Activated B cell treated with CpG ODN at 0.5 μM for 24 hours (primary cell): Measurements from ENCODE around the gene PFDN6. TPM values are rescaled to one million over a fixed set of nuclear protein-coding genes. Genes with fewer than 3 reads are reported as not detected.

Experiments
- ATAC-seq: fragments of 200-7000 bp; cut with Tn5 transposase; one replicate; pipeline ENCODE4 v1.10.0; 2021; ENCODE audit warnings: low read depth, mild to moderate bottlenecking, moderate library complexity
- CTCF ChIA-PET: fragments of 350-600 bp; sonication (Branson Sonifier 250); formaldehyde crosslinking; loops from one replicate; lab custom pipeline; 2021; ENCODE audit warnings: antibody characterized with exemption; lab: Charles Lee
- POLR2A ChIA-PET: fragments of 350-600 bp; sonication (Branson Sonifier 250); formaldehyde crosslinking; loops from one replicate; lab custom pipeline; 2021; ENCODE audit warnings: antibody characterized with exemption; lab: Charles Lee
- DNase-seq: peaks from one replicate; pipeline ENCODE4 v3.0.0; 2022
- H3K27ac Mint-ChIP-seq: one replicate; pipeline ENCODE4 v1.8.0; 2020; ENCODE audit warnings: mixed read lengths
- H3K27me3 Mint-ChIP-seq: one replicate; pipeline ENCODE4 v1.8.0; 2021; ENCODE audit warnings: mixed read lengths
- H3K36me3 Mint-ChIP-seq: one replicate; pipeline ENCODE4 v1.8.0; 2021; ENCODE audit warnings: low read depth, mixed read lengths
- H3K4me1 Mint-ChIP-seq: one replicate; pipeline ENCODE4 v1.8.0; 2021; ENCODE audit warnings: mixed read lengths
- H3K4me3 Mint-ChIP-seq: one replicate; pipeline ENCODE4 v1.8.0; 2020; ENCODE audit warnings: mild to moderate bottlenecking, mixed read lengths
- H3K9me3 Mint-ChIP-seq: one replicate; pipeline ENCODE4 v1.8.0; 2020; ENCODE audit warnings: mixed read lengths
- CTCF ChIP-seq: fragments of 200-600 bp; IDR thresholded peaks from one replicate; pipeline ENCODE4 v1.8.0; 2022; ENCODE audit warnings: antibody characterized with exemption, mild to moderate bottlenecking
- intact Hi-C: fragments of 100-400 bp; cut with micrococcal nuclease; formaldehyde crosslinking; loops from one replicate; pipeline ENCODE4 v1.15.1; 2024
- total RNA-seq: library from RNA; stranded (reverse); gene quantifications from 2 replicates; pipeline ENCODE4 v1.2.3, GENCODE V29; 2022

The PFDN6 gene
- total RNA-seq, 1 donor from 2014 or later = 82.8 TPM

- Mint-ChIP-seq H3K9me3 (no peaks in the 10 kb centered on the region), H3K36me3 (peaks cover 62% of the 10 kb centered on the region), H3K4me3 (peak within 1 kb of the TSS; percentile 99), H3K4me1 (peaks cover 69% of the 10 kb centered on the region), H3K27me3 (no peaks in the 10 kb centered on the region), H3K27ac (peak within 1 kb of the TSS; percentile 97)
- POLR2A ChIA-PET = interaction anchor here (0.6 to 6.0 kb wide), 21 partner anchors 7 to 460 kb away, joined by 3 to 80 read pairs (median 4); partner anchors contain the start of genes B3GALT4, HLA-DPA1, PFDN6 and PSMB9
- CTCF ChIA-PET = interaction anchor here (1.2 to 2.8 kb wide), 4 partner anchors 13 to 37 kb away, joined by 4 to 17 read pairs (median 10); partner anchors contain the start of genes B3GALT4 and RGL2
- intact Hi-C loops = loop anchor here (1.0 to 5.0 kb wide), 10 partner anchors 9 to 372 kb away; partner anchors contain the start of genes B3GALT4, CUTA, HLA-DMB and KIFC1
- no peak for TF ChIP-seq CTCF
- peak; percentile 78 for DNase-seq
- ATAC-seq = peak; percentile 56
Observed at GRCh38 chr6:33313709-33314514, 24.5 kb downstream of the PFDN6 start, which contains the start of gene TAPBP. Gene TAPBP, minus strand, starts transcription at chr6:33314078. Its CDS starts 37 bp downstream, at chr6:33314041.

GRCh38 chr6:33314515-33314942 lies 25.1 kb downstream of the PFDN6 start:
- Mint-ChIP-seq H3K27me3 (no peaks in the 10 kb centered on the region), H3K27ac (peak overlapping the region; percentile 97), H3K9me3 (no peaks in the 10 kb centered on the region), H3K4me1 (peaks cover 73% of the 10 kb centered on the region), H3K4me3 (peak overlapping the region; percentile 99), H3K36me3 (peaks cover 65% of the 10 kb centered on the region)
- peak; percentile 52 for DNase-seq
- intact Hi-C loops = loop anchor here (1.0 to 5.0 kb wide), 9 partner anchors 9 to 372 kb away; partner anchors contain the start of genes CUTA, HLA-DMB, KIFC1 and VPS52
- peak; percentile 38 for ATAC-seq
- CTCF ChIA-PET = no interaction called here
- no peak for TF ChIP-seq CTCF
- POLR2A ChIA-PET = interaction anchor here (0.6 to 6.0 kb wide), 6 partner anchors 12 to 37 kb away, joined by 3 to 80 read pairs (median 28); partner anchors contain the start of genes B3GALT4, PFDN6, RGL2 and WDR46

DNA sequence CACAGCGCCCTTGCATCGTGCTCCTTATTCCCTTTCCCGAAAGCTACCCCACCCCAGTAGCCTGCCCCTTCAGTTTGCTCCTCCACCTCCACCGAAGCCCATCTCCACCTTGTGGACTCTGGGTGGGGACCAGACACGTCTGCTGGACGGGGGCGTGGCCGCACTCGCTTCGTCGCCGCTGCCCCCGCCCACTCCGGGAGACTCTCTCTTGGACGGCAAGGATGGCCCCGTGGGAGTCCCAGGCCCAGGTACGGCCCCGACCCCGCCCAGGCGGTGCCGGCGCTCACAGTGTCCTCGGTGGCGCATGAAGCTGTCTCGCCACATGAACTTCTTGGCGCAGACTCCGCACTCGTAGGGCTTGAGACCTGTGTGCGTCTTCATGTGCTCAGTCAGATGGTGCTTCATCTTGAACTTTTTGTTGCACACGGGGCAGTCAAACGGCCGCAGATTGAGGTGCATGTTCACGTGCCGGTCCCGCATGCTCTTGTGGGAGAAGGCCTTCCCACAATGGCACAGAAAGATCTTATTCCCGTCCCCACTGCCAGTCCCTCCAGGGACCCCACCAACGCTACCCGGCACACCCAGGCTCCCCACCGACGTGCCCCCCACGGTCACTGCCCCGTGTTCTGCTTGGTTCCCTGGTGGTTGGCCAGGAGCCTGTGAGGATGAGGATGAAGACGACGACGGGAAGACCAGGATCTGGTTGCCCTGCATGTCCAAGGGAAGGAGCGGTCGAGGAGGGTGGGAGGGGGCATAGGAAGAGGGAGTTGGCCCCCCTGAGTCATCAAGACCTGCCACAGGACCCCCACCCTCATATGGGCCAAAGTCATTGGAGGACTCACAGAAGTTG lies 25.8 kb downstream of the PFDN6 start:
- H3K27me3 Mint-ChIP-seq = no peaks in the 10 kb centered on the region
- CTCF ChIA-PET = no interaction called here
- H3K9me3 Mint-ChIP-seq = no peaks in the 10 kb centered on the region
- H3K27ac Mint-ChIP-seq = peak overlapping the region; percentile 97
- H3K36me3 Mint-ChIP-seq = peaks cover 71% of the 10 kb centered on the region
- ATAC-seq (no peak), DNase-seq (peak; percentile 40)
- TF ChIP-seq CTCF = no peak
- peaks cover 78% of the 10 kb centered on the region for H3K4me1 Mint-ChIP-seq
- POLR2A ChIA-PET = interaction anchor here (0.6 to 6.0 kb wide), 5 partner anchors 12 to 30 kb away, joined by 3 to 72 read pairs (median 3); partner anchors contain the start of genes PFDN6, RGL2 and WDR46
- H3K4me3 Mint-ChIP-seq = peak overlapping the region; percentile 99
- intact Hi-C loops = loop anchor here (1.0 to 5.0 kb wide), 10 partner anchors 8 to 373 kb away; partner anchors contain the start of genes CUTA, HLA-DMB, KIFC1 and VPS52

GRCh38 chr6:33315793-33316602 lies 26.6 kb downstream of the PFDN6 start:
- no peak for DNase-seq
- Mint-ChIP-seq H3K4me1 (peaks cover 83% of the 10 kb centered on the region), H3K27me3 (no peaks in the 10 kb centered on the region), H3K27ac (peak overlapping the region; percentile 56), H3K4me3 (peak overlapping the region; percentile 99), H3K9me3 (no peaks in the 10 kb centered on the region), H3K36me3 (peaks cover 74% of the 10 kb centered on the region)
- ChIA-PET CTCF (no interaction called here), POLR2A (interaction anchor here (1.1 to 3.5 kb wide), 6 partner anchors 17 to 110 kb away, joined by 3 to 102 read pairs (median 26); partner anchors contain the start of genes B3GALT4 and RGL2)
- ATAC-seq = no peak
- TF ChIP-seq CTCF = no peak
- intact Hi-C loops = loop anchor here (5.0 kb wide), 1 partner anchor 344 kb away; no protein-coding TSS in a partner anchor
